GM21360 (cell line): ENCODE measurements around the gene TGM1.

Experiments used
- ATAC-seq: cut with Tn5 transposase; IDR thresholded peaks from one replicate; pipeline ENCODE4 v1.9.1; 2021; ENCODE audit warnings: mild to moderate bottlenecking, moderate library complexity; ENCODE audit not compliant: unreplicated experiment

TGM1 gene

GRCh38 chr14:24271134-24271833 lies 8.3 kb upstream of the TGM1 start, which contains the start of gene RABGGTA:
TSS of gene RABGGTA (minus strand) at chr14:24271597. CDS start at chr14:24271115, 482 bp downstream.
- ATAC-seq = peak; percentile 78

- ATAC-seq = no peak
Observed at GRCh38 chr14:24270537-24271133, 7.7 kb upstream of the TGM1 start.

GRCh38 chr14:24269910-24270536 lies 7.0 kb upstream of the TGM1 start:
- no peak for ATAC-seq

DNA sequence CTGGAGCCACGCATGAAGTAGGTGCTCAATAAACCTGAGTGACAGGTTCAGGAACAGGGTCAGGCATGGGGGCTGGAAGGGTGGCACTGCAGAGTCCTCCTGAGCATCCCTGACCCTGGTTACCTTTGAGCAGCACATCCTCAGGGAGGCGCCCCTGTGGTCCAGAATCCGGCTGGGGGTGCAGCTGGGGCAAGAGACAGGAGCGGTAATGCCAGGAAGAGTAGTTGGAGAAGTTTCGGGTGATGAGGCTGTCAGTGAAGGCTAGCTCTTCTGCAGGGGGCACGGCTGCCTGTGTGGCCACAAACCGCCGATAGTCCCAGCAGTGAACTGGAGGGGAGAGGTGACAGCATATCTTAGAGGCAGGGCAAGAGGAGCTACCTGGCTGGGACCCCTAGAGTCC lies 6.4 kb upstream of the TGM1 start:
- no peak for ATAC-seq

- ATAC-seq = no peak
Observed at GRCh38 chr14:24268225-24268624, 5.2 kb upstream of the TGM1 start.

GRCh38 chr14:24267516-24267915 lies 4.5 kb upstream of the TGM1 start:
- no peak for ATAC-seq

GRCh38 chr14:24266344-24267244 lies 3.6 kb upstream of the TGM1 start:
- ATAC-seq = no peak

- no peak for ATAC-seq
Observed at GRCh38 chr14:24264298-24264697, 1.3 kb upstream of the TGM1 start.

- ATAC-seq = no peak
Observed at GRCh38 chr14:24263848-24264247, 871 bp upstream of the TGM1 start.

DNA sequence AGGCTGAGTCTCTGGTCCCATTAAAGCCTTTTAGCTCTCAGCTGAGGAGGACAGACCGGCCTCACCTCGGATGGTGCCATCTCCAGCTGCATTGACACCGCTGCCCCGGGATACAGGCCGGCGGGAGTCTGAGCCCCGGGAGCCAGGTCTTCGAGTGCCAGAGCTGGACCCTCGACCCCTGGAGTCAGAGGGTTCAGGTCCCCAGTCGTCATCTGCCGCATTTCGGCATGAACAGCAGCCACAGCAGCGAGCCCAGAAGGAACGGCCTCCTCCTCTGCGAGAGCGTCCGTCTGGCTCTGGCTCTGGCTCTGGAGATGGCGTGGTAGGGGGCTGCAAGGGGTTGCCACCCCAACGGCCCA lies 1.0 kb downstream of the TGM1 start:
- ATAC-seq = no peak

- ATAC-seq = no peak
Observed at GRCh38 chr14:24261256-24261968, 1.6 kb downstream of the TGM1 start.

- ATAC-seq = no peak
Observed at GRCh38 chr14:24260780-24261157, 2.2 kb downstream of the TGM1 start.

GRCh38 chr14:24260026-24260779 lies 2.8 kb downstream of the TGM1 start:
- no peak for ATAC-seq

DNA sequence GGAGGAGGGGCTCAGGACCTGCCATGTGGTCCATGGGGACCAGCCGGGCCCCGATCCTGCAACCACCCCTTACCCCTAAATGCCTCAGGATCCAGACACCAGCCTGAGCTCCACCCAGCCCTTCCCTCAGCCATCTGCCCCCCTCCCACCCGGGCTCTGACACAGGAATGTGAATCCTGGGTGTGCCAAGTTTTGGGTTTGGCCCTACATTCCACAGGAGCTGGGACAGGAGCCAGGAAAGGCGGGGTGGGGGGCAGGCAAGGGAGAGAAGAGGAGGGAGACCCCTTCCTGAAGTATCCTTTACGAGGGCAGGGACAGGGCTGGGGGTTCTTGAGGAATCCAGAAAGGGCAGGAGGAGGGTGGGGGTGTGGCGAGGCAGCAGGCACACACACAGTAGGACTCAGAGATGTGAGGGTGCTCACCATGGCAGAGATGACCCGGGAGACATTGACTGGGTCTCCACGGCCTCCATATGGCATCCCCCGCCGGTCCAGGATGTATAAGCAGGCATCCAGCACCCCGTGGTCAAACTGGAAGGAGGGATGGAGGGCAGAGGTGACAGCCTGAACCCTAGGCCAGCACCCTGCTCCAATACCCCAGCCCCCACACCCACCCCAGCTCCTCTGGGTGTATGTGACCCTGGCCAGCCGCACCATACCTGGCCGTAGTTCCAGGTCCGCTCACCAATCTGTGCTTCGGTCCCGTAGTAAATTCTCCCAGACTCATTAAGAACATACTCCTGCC lies 3.5 kb downstream of the TGM1 start:
- no peak for ATAC-seq

GRCh38 chr14:24258548-24259265 lies 4.3 kb downstream of the TGM1 start:
- ATAC-seq = no peak

DNA sequence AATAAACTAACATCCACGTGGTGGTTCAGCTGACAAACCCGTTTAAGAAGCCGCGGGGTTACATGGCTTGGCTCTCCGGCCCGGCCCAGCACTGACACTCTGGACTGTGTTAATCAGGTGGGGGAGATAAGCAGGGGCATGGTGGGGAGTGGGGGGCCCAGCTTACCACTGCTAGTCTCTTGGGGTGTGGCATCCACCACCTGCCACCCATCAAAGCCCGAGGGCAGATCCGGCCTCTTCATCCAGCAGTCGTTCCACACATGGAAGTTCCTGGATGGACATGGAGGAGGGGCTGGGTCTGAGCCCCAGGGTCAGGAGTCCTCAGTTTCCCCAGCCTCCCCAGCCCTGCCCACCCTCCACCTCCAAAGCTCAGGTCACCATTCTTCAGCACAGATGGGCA lies 4.9 kb downstream of the TGM1 start:
- ATAC-seq = no peak

DNA sequence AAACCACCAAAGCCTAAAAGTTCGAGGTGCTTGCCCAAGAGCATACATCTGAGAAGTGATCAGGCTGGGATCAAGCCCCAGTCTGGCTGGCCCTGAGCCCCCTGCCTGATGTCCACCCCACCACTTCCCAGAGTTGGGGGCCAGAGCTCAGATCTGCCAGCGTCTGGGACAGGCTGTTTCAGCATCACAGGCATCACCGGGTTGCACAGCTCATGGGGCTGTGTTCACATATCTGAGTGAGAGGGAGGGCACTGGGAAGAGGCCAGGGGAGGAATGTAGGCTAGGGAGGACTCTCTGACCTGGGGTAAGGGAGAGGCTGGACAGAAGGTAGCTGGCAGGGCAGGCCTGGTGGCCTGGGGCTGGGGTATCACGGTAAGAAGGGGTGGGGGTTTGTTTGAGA lies 6.0 kb downstream of the TGM1 start:
- no peak for ATAC-seq

GRCh38 chr14:24255931-24256711 lies 6.9 kb downstream of the TGM1 start:
- no peak for ATAC-seq
